Measurements from ENCODE around the gene RPL10A.

Gene RPL10A

DNA sequence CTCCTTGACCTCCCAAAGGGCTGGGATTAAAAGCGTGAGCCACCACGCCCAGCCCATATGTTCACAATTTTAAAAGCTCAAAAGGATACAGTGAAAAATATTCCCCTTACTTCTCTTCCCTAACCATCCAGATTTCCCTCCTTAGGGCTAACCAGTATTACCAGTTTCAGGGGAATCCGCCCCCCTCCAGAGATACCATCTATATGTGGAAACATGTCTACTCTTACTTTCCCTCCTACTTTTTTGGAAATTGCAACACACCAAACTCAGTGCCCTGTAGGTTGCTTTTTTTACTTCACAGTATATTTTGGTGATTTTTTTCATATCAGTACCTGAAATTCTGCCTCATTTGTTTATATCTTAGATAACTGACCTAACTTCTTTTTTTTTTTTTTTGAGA lies 6.9 kb upstream of the RPL10A start:
- DNase-seq (ENCODE audit: low read depth), result no peak
- no peak overlapping the region for H3K4me3 ChIP-seq (ENCODE audit: low read length)
- TF ChIP-seq, protein P1, sequence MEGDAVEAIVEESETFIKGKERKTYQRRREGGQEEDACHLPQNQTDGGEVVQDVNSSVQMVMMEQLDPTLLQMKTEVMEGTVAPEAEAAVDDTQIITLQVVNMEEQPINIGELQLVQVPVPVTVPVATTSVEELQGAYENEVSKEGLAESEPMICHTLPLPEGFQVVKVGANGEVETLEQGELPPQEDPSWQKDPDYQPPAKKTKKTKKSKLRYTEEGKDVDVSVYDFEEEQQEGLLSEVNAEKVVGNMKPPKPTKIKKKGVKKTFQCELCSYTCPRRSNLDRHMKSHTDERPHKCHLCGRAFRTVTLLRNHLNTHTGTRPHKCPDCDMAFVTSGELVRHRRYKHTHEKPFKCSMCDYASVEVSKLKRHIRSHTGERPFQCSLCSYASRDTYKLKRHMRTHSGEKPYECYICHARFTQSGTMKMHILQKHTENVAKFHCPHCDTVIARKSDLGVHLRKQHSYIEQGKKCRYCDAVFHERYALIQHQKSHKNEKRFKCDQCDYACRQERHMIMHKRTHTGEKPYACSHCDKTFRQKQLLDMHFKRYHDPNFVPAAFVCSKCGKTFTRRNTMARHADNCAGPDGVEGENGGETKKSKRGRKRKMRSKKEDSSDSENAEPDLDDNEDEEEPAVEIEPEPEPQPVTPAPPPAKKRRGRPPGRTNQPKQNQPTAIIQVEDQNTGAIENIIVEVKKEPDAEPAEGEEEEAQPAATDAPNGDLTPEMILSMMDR (conservative IDR thresholded peaks at IDR 0.05; ENCODE audit: low read depth, low read length), result no peak

DNA sequence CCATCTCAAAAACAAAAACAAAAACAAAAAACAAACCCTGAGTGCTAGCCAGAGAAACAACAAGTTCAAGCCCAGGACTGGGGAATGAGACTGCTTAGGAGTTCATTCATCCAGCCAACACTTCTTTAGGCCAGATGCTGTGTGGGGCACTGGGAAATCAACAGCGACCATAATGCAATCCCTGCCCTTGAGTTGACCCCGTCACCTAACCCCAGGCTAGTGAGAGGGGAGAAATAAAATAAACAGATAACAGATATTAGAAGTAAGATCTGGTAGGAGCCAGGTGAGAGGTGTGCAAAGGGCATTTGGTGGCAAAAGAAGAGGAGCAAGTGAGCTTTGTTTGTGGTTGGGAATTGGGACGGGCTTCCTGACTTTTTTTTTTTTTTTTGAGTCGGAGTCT lies 4.9 kb upstream of the RPL10A start:
- DNase-seq (ENCODE audit: low read depth), result no peak
- H3K4me3 ChIP-seq (ENCODE audit: low read length), result no peak overlapping the region
- TF ChIP-seq, protein P1 (conservative IDR thresholded peaks at IDR 0.05; ENCODE audit: low read depth, low read length), result no peak

DNA sequence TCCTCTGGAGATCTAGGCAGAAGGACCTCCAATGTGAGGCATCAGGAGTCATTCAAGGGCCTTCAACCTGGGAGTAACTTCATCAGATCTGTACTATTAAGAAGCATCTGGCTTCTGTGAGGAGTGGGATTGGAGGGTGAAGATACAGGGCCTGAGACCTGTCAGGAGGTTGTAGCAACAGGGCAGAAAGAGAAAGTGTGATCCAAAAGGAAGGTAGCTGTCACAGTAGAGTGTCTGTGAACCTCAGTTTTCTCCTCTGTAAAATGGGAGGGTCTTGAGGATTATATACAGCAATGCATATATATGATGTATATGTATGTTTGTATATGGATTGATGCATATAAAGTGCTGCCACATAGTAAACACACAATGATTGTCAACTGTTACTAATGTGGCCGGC lies 2.6 kb upstream of the RPL10A start:
- H3K4me3 ChIP-seq (ENCODE audit: low read length), result no peak overlapping the region
- TF ChIP-seq, protein P1 (conservative IDR thresholded peaks at IDR 0.05; ENCODE audit: low read depth, low read length), result no peak
- DNase-seq (ENCODE audit: low read depth), result no peak

DNA sequence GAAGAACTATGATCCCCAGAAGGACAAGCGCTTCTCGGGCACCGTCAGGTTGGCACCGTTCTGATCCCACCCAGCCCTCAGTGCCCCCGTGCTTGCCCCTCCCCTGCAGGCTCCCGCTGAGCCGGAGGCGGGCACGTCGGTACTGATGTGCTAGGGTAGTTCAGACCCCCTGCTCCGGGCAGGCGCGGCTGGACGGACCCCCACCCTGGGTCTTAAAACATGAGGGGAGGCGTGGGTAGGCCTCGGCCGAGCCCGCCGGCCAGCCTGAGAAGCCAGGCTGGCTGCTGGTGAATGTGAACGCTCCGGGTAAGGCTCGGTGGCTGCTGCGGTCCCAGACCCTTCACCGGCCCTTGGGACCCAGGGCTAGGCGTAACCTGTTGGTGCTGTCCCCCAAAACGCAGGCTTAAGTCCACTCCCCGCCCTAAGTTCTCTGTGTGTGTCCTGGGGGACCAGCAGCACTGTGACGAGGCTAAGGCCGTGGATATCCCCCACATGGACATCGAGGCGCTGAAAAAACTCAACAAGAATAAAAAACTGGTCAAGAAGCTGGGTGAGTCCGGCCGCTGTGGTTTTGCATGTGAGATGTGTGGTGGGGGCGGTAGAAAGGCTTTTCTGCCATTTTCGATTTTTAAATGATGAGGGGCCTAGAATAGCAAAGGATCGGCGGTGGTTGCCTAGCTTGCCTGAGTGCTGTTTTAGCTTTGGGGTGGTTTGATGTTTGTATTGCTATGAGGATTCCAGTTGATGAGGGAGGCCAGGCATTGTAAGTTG lies 964 bp downstream of the RPL10A start:
- DNase-seq (ENCODE audit: low read depth), result no peak
- peak overlapping the region; percentile 97 for H3K4me3 ChIP-seq (ENCODE audit: low read length)
- TF ChIP-seq, protein P1 (conservative IDR thresholded peaks at IDR 0.05; ENCODE audit: low read depth, low read length), result no peak

DNA sequence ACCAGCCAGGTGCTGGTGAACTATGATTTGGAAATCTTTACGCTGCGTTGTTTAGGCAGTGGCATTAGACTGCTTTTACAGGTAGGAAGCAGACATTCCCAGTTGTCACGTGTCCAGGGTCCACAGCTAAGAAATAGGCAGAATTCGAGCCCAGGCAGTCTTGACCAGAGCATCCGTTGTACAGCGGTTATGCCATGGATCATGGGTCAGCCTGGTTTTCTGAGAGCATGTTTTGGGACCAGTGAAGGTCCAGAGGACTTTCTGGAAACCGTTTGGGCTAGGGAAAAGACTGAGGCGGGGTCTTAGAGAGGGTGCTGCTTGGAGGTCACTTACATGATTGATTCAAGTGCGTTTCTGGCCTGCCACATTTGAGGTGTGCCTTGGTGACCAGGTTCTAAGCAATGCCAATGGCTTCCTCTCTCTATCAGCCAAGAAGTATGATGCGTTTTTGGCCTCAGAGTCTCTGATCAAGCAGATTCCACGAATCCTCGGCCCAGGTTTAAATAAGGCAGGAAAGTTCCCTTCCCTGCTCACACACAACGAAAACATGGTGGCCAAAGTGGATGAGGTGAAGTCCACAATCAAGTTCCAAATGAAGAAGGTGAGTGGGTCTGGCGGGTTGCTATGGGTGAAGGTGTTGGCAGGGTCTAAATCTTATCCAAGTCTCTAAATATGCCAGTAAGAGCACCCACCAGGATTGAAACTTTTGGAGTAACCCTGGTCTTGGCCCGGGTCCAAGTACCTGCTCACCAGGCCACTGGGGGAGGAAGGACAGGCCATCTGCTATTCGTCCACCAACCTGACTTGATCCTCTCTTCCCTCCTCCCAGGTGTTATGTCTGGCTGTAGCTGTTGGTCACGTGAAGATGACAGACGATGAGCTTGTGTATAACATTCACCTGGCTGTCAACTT lies 1.8 kb downstream of the RPL10A start:
- no peak for DNase-seq (ENCODE audit: low read depth)
- H3K4me3 ChIP-seq (ENCODE audit: low read length), result peak overlapping the region; percentile 97
- TF ChIP-seq, protein P1 (conservative IDR thresholded peaks at IDR 0.05; ENCODE audit: low read depth, low read length), result no peak

DNA sequence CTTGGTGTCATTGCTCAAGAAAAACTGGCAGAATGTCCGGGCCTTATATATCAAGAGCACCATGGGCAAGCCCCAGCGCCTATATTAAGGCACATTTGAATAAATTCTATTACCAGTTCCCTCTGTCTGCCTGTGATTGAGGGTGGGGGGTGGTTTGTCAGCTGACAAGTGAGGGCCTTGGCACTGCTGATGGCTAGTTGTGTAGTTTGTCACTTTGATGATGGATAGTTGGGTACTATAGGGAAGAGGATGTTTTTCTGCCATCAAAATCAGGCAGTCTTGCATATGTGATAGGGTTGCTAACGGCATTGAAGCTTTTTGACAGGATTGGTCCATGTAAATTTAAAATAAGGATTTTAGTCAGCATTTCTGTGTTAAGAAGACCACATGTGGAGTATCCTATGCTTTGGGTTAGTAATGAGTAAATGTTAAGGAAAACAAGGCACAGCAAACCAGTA lies 2.5 kb downstream of the RPL10A start:
- TF ChIP-seq, protein P1 (conservative IDR thresholded peaks at IDR 0.05; ENCODE audit: low read depth, low read length), result no peak
- DNase-seq (ENCODE audit: low read depth), result no peak
- peak overlapping the region; percentile 97 for H3K4me3 ChIP-seq (ENCODE audit: low read length)

All from retinal pigment epithelial cell (primary cell).